ENCODE measurements around the gene C9orf85. TPM values are rescaled to one million over a fixed set of nuclear protein-coding genes. Genes with fewer than 3 reads are reported as not detected.
"Not testable (repeated sequence)": the region's sequence is repeated elsewhere in the genome, so short reads cannot be mapped to it uniquely, and the experiment has no call there.

The C9orf85 gene
- total and polyA plus RNA-seq, 8 donors = 2.2 to 68.3 (median 8.4) TPM

- Histone ChIP-seq H3K9me3 (no peaks in the 10 kb centered on the region), H3K27me3 (no peaks in the 10 kb centered on the region), H3K4me3 (no peak overlapping the region), H3K27ac (no peak overlapping the region), H3K36me3 (no peaks in the 10 kb centered on the region), H3K4me1 (peaks cover 0 to 5% (median 2%) of the 10 kb centered on the region in 4 donors)
- no peak for DNase-seq
- WGBS, 5 donors = 70 to 92% (median 90%) methylated on average over 1 of the region's 1 CpG
- TF ChIP-seq POLR2A (IDR thresholded peaks at IDR 0.05) (no peak), EP300 (IDR thresholded peaks at IDR 0.05) (no peak), POLR2AphosphoS5 (IDR thresholded peaks at IDR 0.05) (no peak)
- TF ChIP-seq, protein P1, sequence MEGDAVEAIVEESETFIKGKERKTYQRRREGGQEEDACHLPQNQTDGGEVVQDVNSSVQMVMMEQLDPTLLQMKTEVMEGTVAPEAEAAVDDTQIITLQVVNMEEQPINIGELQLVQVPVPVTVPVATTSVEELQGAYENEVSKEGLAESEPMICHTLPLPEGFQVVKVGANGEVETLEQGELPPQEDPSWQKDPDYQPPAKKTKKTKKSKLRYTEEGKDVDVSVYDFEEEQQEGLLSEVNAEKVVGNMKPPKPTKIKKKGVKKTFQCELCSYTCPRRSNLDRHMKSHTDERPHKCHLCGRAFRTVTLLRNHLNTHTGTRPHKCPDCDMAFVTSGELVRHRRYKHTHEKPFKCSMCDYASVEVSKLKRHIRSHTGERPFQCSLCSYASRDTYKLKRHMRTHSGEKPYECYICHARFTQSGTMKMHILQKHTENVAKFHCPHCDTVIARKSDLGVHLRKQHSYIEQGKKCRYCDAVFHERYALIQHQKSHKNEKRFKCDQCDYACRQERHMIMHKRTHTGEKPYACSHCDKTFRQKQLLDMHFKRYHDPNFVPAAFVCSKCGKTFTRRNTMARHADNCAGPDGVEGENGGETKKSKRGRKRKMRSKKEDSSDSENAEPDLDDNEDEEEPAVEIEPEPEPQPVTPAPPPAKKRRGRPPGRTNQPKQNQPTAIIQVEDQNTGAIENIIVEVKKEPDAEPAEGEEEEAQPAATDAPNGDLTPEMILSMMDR (IDR thresholded peaks at IDR 0.05) = no peak
- intact Hi-C loops (cut with DNase I; ENCODE audit: low total_unique reads) = no loop called here
Observed at GRCh38 chr9:71990466-71990865, 79.0 kb downstream of the C9orf85 start.

DNA sequence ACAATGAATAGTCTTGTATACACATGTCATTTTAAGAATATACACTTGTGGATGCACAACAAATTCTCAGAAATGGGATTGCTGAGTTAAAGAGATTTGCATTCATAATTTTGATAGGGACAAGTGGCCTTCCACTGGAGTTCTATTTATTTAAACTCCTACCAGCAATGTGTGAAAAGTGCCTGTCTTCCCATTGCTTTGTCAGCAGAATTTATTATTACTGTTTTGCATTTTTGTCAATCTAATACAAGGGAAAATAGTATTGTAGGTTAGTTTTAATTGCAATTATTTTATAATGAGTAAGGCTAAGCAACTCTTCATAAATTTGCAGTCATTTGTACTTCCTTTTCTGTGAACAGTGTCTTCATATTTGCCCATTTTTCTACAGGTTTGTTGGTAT, 94.0 kb downstream of the C9orf85 start:
- no peaks in the 10 kb centered on the region for H3K27me3 ChIP-seq
- intact Hi-C loops (cut with DNase I; ENCODE audit: low total_unique reads) = no loop called here
- no peak for TF ChIP-seq EP300 (IDR thresholded peaks at IDR 0.05)
- no peak for TF ChIP-seq POLR2A (IDR thresholded peaks at IDR 0.05)
- TF ChIP-seq POLR2AphosphoS5 (IDR thresholded peaks at IDR 0.05) = no peak
- TF ChIP-seq, protein P1 (IDR thresholded peaks at IDR 0.05) = no peak

GRCh38 chr9:72006501-72006900, 95.1 kb downstream of the C9orf85 start:
- no peaks in the 10 kb centered on the region for H3K9me3 ChIP-seq
- no peak overlapping the region for H3K4me3 ChIP-seq
- TF ChIP-seq POLR2A (IDR thresholded peaks at IDR 0.05) (no peak), POLR2AphosphoS5 (IDR thresholded peaks at IDR 0.05) (no peak), EP300 (IDR thresholded peaks at IDR 0.05) (no peak)
- TF ChIP-seq, protein P1 (IDR thresholded peaks at IDR 0.05) = no peak
- no peak overlapping the region for H3K27ac ChIP-seq
- no peaks in the 10 kb centered on the region for H3K36me3 ChIP-seq
- WGBS, 5 donors = 62 to 78% (median 71%) methylated on average over 5 of the region's 5 CpGs
- DNase-seq = no peak
- H3K27me3 ChIP-seq = no peaks in the 10 kb centered on the region
- intact Hi-C loops (cut with DNase I; ENCODE audit: low total_unique reads) = no loop called here
- no peaks in the 10 kb centered on the region for H3K4me1 ChIP-seq

More for the DNA sequence above, 94.0 kb downstream of the C9orf85 start:
- DNase-seq = no peak
- Histone ChIP-seq H3K4me3 (no peak overlapping the region), H3K9me3 (peaks cover 0 to 10% (median 5%) of the 10 kb centered on the region in 4 donors), H3K36me3 (no peaks in the 10 kb centered on the region), H3K27ac (no peak overlapping the region), H3K4me1 (no peaks in the 10 kb centered on the region)

- H3K4me1 ChIP-seq; intact Hi-C loops (cut with DNase I; ENCODE audit: low total_unique reads); DNase-seq; H3K4me3 ChIP-seq; H3K27me3 ChIP-seq; H3K36me3 ChIP-seq; H3K27ac ChIP-seq; H3K9me3 ChIP-seq: not testable (repeated sequence)
- WGBS, 5 donors = 89 to 97% (median 92%) methylated on average over 16 to 20 of the region's 20 CpGs
Observed at GRCh38 chr9:72007726-72008125, 96.3 kb downstream of the C9orf85 start.

DNA sequence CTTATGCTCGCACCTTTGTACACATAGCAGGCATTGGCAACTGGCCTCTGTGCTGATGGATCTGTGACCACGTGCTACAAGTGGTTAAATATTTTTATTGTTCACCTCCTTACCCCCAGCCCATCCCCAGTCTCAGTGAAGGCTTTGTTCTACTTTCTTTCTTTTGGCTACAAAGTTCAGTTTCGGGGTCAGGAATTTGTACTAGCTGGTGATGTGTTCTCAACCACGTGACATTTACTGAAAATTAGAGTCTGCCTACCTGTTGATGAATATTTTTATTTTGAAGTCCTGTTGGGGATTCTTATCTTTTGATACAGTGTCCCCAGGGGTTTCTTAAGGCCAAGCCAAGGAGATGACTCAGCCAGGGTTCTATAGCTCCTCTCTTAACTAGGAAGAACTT, 101.2 kb downstream of the C9orf85 start:
- no peaks in the 10 kb centered on the region for H3K4me1 ChIP-seq
- intact Hi-C loops (cut with DNase I; ENCODE audit: low total_unique reads) = no loop called here
- H3K9me3 ChIP-seq = no peaks in the 10 kb centered on the region
- no peak for TF ChIP-seq POLR2AphosphoS5 (IDR thresholded peaks at IDR 0.05)
- TF ChIP-seq, protein P1 (IDR thresholded peaks at IDR 0.05) = no peak
- no peak for TF ChIP-seq EP300 (IDR thresholded peaks at IDR 0.05)
- TF ChIP-seq POLR2A (IDR thresholded peaks at IDR 0.05) = no peak
- peak in 1 of 2 donors; percentile 7 for DNase-seq
- no peak overlapping the region for H3K27ac ChIP-seq
- H3K36me3 ChIP-seq = no peaks in the 10 kb centered on the region
- WGBS, 5 donors = 67 to 83% (median 71%) methylated on average over 4 of the region's 4 CpGs
- H3K4me3 ChIP-seq = no peak overlapping the region
- no peaks in the 10 kb centered on the region for H3K27me3 ChIP-seq

All from stomach (tissue), 9 donors.